PC-9 (cell line): Measurements from ENCODE around the gene TLN1. TPM values are rescaled to one million over a fixed set of nuclear protein-coding genes. Genes with fewer than 3 reads are reported as not detected.
A peak's percentile ranks its signal among the peaks of the same experiment; 100 is the strongest.

Experiments
- BruUV-seq: library from RNA; stranded (reverse); fragments of 400-500 nt; replicated peaks from 2 replicates; lab custom pipeline; 2021; lab: Mats Ljungman, UMichigan
- CTCF ChIA-PET: fragments of 300-600 bp; sonication (Branson Sonifier 250); formaldehyde crosslinking; loops from one replicate; lab custom pipeline; 2022; ENCODE audit warnings: antibody characterized with exemption; lab: Charles Lee
- POLR2A ChIA-PET: fragments of 300-600 bp; sonication (Branson Sonifier 250); formaldehyde crosslinking; loops from one replicate; lab custom pipeline; 2022; ENCODE audit warnings: antibody characterized with exemption; ENCODE audit not compliant: unreplicated experiment; lab: Charles Lee
- DNase-seq, 2 experiments: peaks; one replicate each; pipeline versions ENCODE4 v3.0.0 to v3.0.0-alpha.2; 2015 to 2022; ENCODE audit warnings: mixed read lengths in 1 of 2
- H2AFZ ChIP-seq: fragments of 200-600 bp; sonication (generic); 2 replicates; pipeline ENCODE4 v1.8.1; 2017; ENCODE audit warnings: antibody characterized with exemption
- H3F3A ChIP-seq: fragments of 200-600 bp; sonication (generic); 2 replicates; pipeline ENCODE4 v1.8.1; 2017; ENCODE audit warnings: antibody characterized with exemption, mild to moderate bottlenecking, low read depth; ENCODE audit not compliant: insufficient read depth
- H3K27ac ChIP-seq: fragments of 200-600 bp; sonication (generic); 2 replicates; pipeline ENCODE4 v1.6.1; 2016; ENCODE audit warnings: mixed run types
- H3K27me3 ChIP-seq: fragments of 200-600 bp; sonication (generic); 2 replicates; pipeline ENCODE4 v1.6.1; 2016; ENCODE audit warnings: low read depth, mixed run types; ENCODE audit not compliant: insufficient read depth
- H3K36me3 ChIP-seq: fragments of 200-600 bp; sonication (generic); 2 replicates; pipeline ENCODE4 v1.6.1; 2016; ENCODE audit warnings: low read depth, mixed run types
- H3K4me1 ChIP-seq: fragments of 200-600 bp; sonication (generic); replicated peaks from 2 replicates; pipeline ENCODE4 v1.6.1; 2016; ENCODE audit warnings: mixed run types; ENCODE audit not compliant: insufficient read depth
- H3K4me2 ChIP-seq: fragments of 200-600 bp; sonication (generic); 2 replicates; pipeline ENCODE4 v1.6.1; 2017; ENCODE audit warnings: mixed run types
- H3K4me3 ChIP-seq: fragments of 200-600 bp; sonication (generic); 2 replicates; pipeline ENCODE4 v1.6.1; 2016; ENCODE audit warnings: mixed run types
- H3K79me2 ChIP-seq: fragments of 200-600 bp; sonication (generic); 2 replicates; pipeline ENCODE4 v1.6.1; 2017; ENCODE audit warnings: low read depth, mixed run types
- H3K9me2 ChIP-seq: fragments of 200-600 bp; sonication (generic); 2 replicates; pipeline ENCODE4 v1.8.1; 2017; ENCODE audit warnings: mild to moderate bottlenecking; ENCODE audit not compliant: insufficient read depth
- H3K9me3 ChIP-seq: fragments of 200-600 bp; sonication (generic); 2 replicates; pipeline ENCODE4 v1.8.1; 2016; ENCODE audit warnings: low read depth; ENCODE audit not compliant: insufficient read depth
- H4K20me1 ChIP-seq: fragments of 200-600 bp; sonication (generic); 2 replicates; pipeline ENCODE4 v1.8.1; 2017; ENCODE audit not compliant: insufficient read depth
- CTCF ChIP-seq: fragments of 200-600 bp; sonication (generic); conservative IDR thresholded peaks from 2 replicates; pipeline ENCODE4 v1.6.1; 2017; ENCODE audit warnings: mixed run types, antibody characterized with exemption, mild to moderate bottlenecking, moderate library complexity
- EZH2 ChIP-seq: fragments of 200-600 bp; sonication (generic); IDR thresholded peaks from 2 replicates; pipeline ENCODE4 v1.8.0; 2017; ENCODE audit warnings: antibody characterized with exemption, low read depth
- intact Hi-C: fragments of 100-400 bp; cut with micrococcal nuclease; formaldehyde crosslinking; loops from one replicate; pipeline ENCODE4 v1.10.0; 2022; ENCODE audit not compliant: unreplicated experiment
- total RNA-seq: library from RNA; stranded (reverse); gene quantifications from 2 replicates; pipeline ENCODE4 v1.2.3, GENCODE V29; 2021

Gene TLN1
- total RNA-seq, 1 experiment from 2014 or later = 101 TPM

- intact Hi-C loops = loop anchor here (5.0 kb wide), 2 partner anchors 40 to 250 kb away; partner anchors contain the start of genes HRCT1 and SPAAR
- CTCF ChIA-PET = interaction anchor here (0.5 to 0.6 kb wide), 4 partner anchors 32 to 953 kb away, joined by 3 to 6 read pairs (median 5); partner anchors contain the start of gene TPM2
These were observed 75.0 kb downstream of the TLN1 start for GRCh38 chr9:35656831-35657545.

DNA sequence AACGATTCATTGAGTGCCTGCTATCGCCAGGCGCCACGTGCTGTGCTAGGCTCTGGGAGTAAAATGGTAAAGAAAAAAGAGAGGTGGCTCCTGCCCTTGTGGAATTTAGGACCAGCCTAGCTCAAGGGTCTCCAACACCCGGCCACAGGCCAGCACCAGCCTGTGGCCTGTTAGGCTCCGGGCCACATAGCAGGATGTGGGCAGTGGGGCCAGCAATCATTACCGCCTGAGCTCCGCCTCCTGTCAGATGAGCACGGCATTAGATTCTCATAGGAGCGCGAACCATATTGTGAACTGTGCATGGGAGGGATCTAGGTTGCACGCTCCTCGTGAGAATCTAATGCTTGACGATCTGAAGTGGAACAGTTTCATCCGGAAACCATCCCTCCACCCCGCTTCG lies 75.6 kb downstream of the TLN1 start:
- DNase-seq = no peak
- TF ChIP-seq EZH2 = no peak
- no peak for TF ChIP-seq CTCF
- Histone ChIP-seq H2AFZ (no peak overlapping the region), H3K27me3 (no peaks in the 10 kb centered on the region), H3K9me3 (no peaks in the 10 kb centered on the region), H3K9me2 (no peaks in the 10 kb centered on the region), H3K27ac (no peak overlapping the region), H3K4me3 (no peak overlapping the region), H3F3A (peaks cover 32% of the 10 kb centered on the region; the same call in 1 of the 2 replicates), H4K20me1 (no peaks in the 10 kb centered on the region), H3K4me2 (no peak overlapping the region), H3K79me2 (no peaks in the 10 kb centered on the region), H3K36me3 (no peaks in the 10 kb centered on the region), H3K4me1 (peaks cover 39% of the 10 kb centered on the region)
- BruUV-seq = no TSS peak
- ChIA-PET CTCF (interaction anchor here (0.6 kb wide), 1 partner anchor 307 kb away, joined by 3 read pairs; no protein-coding TSS in a partner anchor), POLR2A (interaction anchor here (1.9 kb wide), 1 partner anchor 76 kb away, joined by 28 read pairs; the partner anchor contains the start of genes CREB3 and TLN1)
- intact Hi-C loops = loop anchor here (5.0 kb wide), 2 partner anchors 41 to 251 kb away; partner anchors contain the start of genes HRCT1 and SPAAR

More at GRCh38 chr9:35656831-35657545, 75.0 kb downstream of the TLN1 start:
- H3F3A ChIP-seq = peaks cover 32% of the 10 kb centered on the region; the same call in 1 of the 2 replicates
- POLR2A ChIA-PET = interaction anchor here (0.6 to 1.9 kb wide), 2 partner anchors 9 to 75 kb away, joined by 7 to 28 read pairs; partner anchors contain the start of genes CREB3 and TLN1
- H3K4me2 ChIP-seq = peak overlapping the region; percentile 80
- H3K4me3 ChIP-seq = peak overlapping the region; percentile 45; the same call in 1 of the 2 replicates
- peak in 1 of 2 experiments; percentile 35 for DNase-seq
- no peaks in the 10 kb centered on the region for H3K79me2 ChIP-seq
- no peaks in the 10 kb centered on the region for H3K27me3 ChIP-seq
- no peaks in the 10 kb centered on the region for H3K9me3 ChIP-seq
- H3K36me3 ChIP-seq = no peaks in the 10 kb centered on the region
- H4K20me1 ChIP-seq = no peaks in the 10 kb centered on the region
- no TSS peak for BruUV-seq
- H3K27ac ChIP-seq = peak overlapping the region; percentile 94
- peak overlapping the region; percentile 78 for H2AFZ ChIP-seq
- H3K4me1 ChIP-seq = peaks cover 32% of the 10 kb centered on the region
- TF ChIP-seq CTCF (no peak), EZH2 (no peak)
- no peaks in the 10 kb centered on the region for H3K9me2 ChIP-seq

DNA sequence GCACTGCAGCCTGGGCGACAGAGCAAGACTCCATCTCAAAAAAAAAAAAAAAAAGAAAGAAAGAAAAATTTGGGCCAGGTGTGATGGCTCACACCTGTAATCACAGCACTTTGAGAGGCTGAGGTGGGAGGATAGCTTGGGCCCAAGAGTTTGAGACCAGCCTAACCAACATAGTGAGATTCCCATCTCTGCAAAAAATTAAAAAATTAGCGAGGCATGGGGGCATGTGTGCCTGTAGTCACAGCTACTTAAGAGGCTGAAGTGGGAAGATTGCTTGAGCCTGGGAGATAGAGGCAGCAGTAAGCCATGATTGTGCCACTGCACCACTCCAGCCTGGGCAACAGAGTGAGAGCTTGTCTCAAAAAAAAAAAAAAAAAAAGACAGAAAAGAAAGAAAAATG lies 78.4 kb downstream of the TLN1 start:
- no peak for DNase-seq
- H3K4me2 ChIP-seq = no peak overlapping the region
- no peak overlapping the region for H2AFZ ChIP-seq
- H3K4me3 ChIP-seq = no peak overlapping the region
- ChIA-PET CTCF (interaction anchor here (0.6 kb wide), 1 partner anchor 135 kb away, joined by 4 read pairs; no protein-coding TSS in a partner anchor), POLR2A (interaction anchor here (0.6 kb wide), 1 partner anchor 96 kb away, joined by 7 read pairs; no protein-coding TSS in a partner anchor)
- no peaks in the 10 kb centered on the region for H3K36me3 ChIP-seq
- no peaks in the 10 kb centered on the region for H3K9me2 ChIP-seq
- no TSS peak for BruUV-seq
- peaks cover 26% of the 10 kb centered on the region for H3K4me1 ChIP-seq
- intact Hi-C loops = no loop called here
- H4K20me1 ChIP-seq = no peaks in the 10 kb centered on the region
- no peaks in the 10 kb centered on the region for H3K27me3 ChIP-seq
- no peak for TF ChIP-seq CTCF
- no peak for TF ChIP-seq EZH2
- H3F3A ChIP-seq = peaks cover 17% of the 10 kb centered on the region; the same call in 1 of the 2 replicates
- H3K9me3 ChIP-seq = no peaks in the 10 kb centered on the region
- no peaks in the 10 kb centered on the region for H3K79me2 ChIP-seq
- no peak overlapping the region for H3K27ac ChIP-seq
